H1 (cell line): ENCODE results near the gene AMBP. TPM values are rescaled to one million over a fixed set of nuclear protein-coding genes. Genes with fewer than 3 reads are reported as not detected.

Source experiments
- CEBPB ChIP-seq: IDR thresholded peaks from 2 replicates; pipeline ENCODE4 v1.6.1; 2012; ENCODE audit warnings: low read depth, low read length
- CHD2 ChIP-seq: IDR thresholded peaks from 2 replicates; pipeline ENCODE4 v1.6.1; 2012; ENCODE audit warnings: low read length, improper control_type of control experiment
- CREB1 ChIP-seq: IDR thresholded peaks from 2 replicates; pipeline ENCODE4 v1.6.1; 2012; ENCODE audit warnings: inconsistent platforms
- E2F6 ChIP-seq: IDR thresholded peaks from 2 replicates; pipeline ENCODE4 v1.6.1; 2012; ENCODE audit warnings: inconsistent platforms
- JUN ChIP-seq: IDR thresholded peaks from 2 replicates; pipeline ENCODE4 v1.6.1; 2011; ENCODE audit warnings: low read depth, mild to moderate bottlenecking, improper control_type of control experiment, low read length
- SIN3A ChIP-seq, 2 experiments: IDR thresholded peaks in 1 of 2; conservative IDR thresholded peaks in 1 of 2; 2 replicates each; pipeline ENCODE4 v1.6.1; 2011 to 2012; ENCODE audit warnings: low read length in 2 of 2, improper control_type of control experiment in 1 of 2, low read depth in 1 of 2, mild to moderate bottlenecking in 1 of 2
- polyA plus RNA-seq, 7 experiments: library from polyadenylated mRNA; depleted of rRNA in 3 of 7; stranded (reverse) in 5 of 7; unstranded in 2 of 7; fragments of >200 nt in 5 of 7; fragments of 200-250 nt in 2 of 7; gene quantifications; 1 replicate in 5 of 7; 2 replicates in 1 of 7; 4 replicates in 1 of 7; pipeline versions ENCODE4 v1.2.1 to v1.2.3, GENCODE V29; 2011 to 2013; ENCODE audit warnings: missing spikeins in 2 of 7, mixed read lengths in 2 of 7
- total RNA-seq: library from RNA; stranded (reverse); fragmentation: NEBNext Ultra II Directional; extraction: Animal tissue kit (Norgen Biotek cat#: 25700); gene quantifications from 2 replicates; pipeline ENCODE4 v1.2.1, GENCODE V29; 2021

AMBP gene
- total and polyA plus RNA-seq, 2 of the 8 experiments (the other 6 are each of a cell fraction or from before 2014, with no cell fraction given) = 3.0 to 4.0 TPM

DNA sequence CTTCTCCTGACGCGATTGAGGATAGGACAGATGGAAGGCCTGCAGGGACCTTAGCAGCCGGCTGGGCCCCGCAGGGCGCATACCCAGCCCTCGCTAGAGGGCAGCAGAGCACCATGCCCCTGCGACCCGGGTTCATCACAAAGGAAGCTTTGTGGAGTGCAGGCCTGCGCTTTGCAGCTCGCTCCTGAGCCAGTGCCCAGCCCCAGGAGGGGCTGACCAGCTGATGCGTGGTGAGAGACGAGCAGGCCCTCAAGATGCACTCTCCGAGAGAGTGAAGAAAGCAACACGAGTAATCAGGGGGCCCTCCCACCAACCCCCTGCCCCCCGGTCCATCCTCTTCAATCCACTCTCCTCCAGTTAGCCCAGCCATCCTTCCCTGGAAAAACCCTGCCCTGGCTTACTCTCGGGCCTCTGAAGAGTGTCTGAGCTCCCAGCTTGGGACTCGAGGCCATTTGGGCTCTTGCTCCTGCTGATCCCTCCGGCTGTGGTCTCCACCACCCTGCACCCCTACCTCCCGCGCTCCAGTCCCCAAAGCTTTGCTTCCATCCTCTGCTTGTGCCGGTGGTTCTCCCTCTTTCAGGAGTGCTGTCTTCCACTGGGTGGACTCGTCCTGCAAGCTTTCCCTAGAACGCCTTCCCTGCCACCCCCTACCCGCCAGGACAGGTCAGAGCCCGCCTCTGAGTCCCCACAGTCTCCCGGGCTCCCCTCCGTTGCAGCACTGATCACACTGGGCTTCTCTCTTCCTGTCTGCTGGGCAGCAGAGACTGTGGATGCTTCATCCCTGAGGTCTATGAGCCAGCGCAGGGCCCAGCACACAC lies 30.1 kb upstream of the AMBP start (continued):
- 0 out of 2 replicates have a peak, but pooled peaks have one; percentile 24 for TF ChIP-seq E2F6
- peak; percentile 3; the same call in 1 of the 2 replicates for TF ChIP-seq CEBPB
- no peak for TF ChIP-seq JUN
- 0 out of 2 replicates have a peak, but pooled peaks have one; percentile 44 for TF ChIP-seq CREB1
- TF ChIP-seq SIN3A (conservative IDR thresholded peaks at IDR 0.05 in 1 of 2, IDR thresholded peaks at IDR 0.05 in 1 of 2; ENCODE audit: low read depth in 1 of 2, low read length in 2 of 2) = peak in 1 of 2 experiments; percentile 54; a peak in 1 of 4 replicates
- no peak for TF ChIP-seq CHD2
